ENCODE results near the gene CD46.

Gene CD46

DNA sequence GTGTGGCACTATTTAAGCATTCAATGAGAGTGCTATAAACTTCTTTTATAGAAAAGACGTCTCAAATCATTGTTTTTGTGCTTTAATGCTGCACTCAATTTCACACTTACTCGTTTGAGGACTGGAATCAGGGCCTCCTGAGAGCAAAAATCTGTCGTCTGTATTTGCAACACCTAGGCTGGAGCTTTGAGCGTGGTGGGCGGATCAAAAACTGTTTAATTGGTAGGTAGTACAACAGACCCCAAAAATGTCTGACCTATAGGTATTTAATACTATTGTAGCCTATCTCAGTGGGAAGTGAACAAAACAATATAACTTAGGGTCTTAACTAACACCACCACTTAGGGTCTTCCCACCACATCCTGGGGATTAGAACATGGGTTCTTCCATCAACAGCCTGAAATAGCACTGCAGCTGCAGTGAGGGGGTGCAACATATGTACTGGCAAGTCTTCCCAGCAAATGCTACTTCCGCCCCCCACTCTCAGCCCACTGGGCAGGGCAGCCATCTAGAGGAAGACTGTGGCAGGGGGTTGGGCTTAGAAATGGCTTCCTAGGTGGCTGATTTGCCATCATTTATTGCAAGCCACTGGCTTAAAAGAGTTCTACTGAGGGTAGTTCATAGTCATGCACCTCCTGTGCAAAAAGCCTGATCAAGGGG lies 48.3 kb downstream of the CD46 start:
- DNase-seq: no peak

DNA sequence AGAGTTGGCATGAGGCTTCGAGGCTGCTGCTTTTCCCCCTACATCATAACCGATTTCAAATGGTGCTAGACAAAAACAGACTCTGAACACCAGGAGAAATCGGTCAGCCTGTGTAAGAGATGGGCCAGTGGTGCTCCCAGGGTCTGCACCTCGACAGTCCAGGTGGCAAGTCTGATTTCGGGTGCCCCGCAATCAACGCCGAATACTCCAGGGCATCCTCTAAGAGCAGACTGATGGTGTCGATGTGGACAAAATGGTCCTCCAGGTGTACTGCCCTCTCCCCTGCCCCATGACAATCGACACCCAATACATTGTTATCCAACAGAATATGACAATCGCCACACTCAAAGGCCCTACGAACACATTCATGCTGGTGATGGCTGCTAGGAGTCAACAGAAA lies 50.0 kb downstream of the CD46 start:
- no peak for DNase-seq

DNA sequence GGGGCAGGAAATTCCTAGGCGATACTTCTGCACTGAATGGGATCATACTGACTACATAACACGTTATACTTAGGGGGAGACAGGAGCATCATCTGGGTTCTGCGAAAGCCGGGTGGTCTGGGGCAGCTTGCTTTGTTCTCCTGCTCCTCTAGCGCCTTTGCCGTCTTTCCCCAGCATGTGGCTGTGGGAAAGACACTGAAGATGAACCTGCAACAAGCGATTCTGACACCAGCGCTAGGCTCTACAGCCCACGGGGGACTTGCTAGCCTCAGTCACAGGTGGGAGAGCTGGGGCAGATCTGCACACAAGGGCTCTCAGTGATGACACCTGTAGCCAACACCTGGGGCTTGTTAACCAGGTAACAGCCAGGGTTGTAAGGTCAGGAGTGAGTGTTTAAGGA lies 51.8 kb downstream of the CD46 start:
- no peak for DNase-seq

DNA sequence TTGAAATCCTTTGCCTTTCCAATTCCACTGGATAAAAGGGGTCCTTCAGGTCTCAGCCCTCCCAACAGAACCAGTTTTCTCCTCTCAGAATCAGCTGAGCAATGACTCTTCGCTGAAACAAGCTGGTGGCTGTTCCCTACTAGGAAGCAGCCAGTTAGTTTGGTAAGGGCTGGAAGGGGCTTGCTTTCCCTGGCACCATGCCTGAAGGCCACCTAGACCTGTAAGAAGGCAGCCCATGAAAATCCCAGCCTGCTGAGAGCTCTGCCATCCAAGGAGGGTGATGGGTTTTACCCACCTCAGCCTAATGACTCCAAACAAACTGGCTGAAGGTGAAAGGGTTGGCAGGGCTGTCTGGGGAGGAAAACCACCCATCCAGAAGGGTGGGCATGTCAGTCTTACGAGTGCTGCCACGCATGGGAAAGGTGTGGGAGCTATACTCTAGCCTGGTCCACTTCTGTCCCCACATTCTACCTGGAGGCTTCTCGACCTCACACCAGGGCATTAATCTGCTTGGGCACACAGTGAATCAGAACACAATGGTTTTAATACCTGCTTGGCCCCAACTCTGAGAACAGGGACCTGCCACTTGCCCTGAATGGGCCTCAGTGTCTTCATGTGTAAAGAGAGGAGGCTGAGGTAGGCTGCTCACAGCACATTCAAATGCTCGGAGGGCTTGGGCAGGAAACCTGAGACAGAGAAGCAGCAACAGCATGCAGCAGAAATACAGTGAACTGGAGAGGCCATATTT lies 53.0 kb downstream of the CD46 start:
- no peak for DNase-seq

DNA sequence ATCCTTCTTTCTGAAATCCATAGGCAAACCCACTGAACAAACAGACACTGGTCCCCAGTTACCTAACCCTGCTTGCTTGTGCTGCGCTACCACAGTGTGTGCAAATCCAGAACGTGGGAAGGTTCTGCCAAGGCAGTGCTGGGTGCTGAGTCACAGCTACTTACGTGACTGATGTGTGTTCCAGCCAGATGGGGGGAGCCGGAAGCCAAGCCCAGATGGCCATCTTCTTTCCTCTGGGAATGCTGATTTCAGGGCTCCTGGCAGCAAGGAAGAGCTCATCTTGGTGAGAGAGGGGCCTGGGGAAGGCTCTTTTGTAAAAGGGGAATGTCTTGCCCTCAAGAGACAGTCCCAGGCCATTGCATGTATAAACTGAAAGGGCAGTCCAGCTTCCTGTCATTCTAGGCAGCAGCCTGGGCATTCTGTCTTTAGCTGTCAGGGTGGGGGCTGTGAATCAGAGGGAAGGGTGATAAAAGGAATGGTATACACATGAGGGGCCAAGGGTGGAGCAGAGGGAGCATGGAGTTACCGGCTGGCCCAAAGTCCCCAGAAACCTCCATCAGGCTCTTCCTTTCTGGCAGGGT lies 54.1 kb downstream of the CD46 start:
- DNase-seq: no peak

GRCh38 chr1:207806531-207807325 lies 54.9 kb downstream of the CD46 start:
- DNase-seq: no peak

DNA sequence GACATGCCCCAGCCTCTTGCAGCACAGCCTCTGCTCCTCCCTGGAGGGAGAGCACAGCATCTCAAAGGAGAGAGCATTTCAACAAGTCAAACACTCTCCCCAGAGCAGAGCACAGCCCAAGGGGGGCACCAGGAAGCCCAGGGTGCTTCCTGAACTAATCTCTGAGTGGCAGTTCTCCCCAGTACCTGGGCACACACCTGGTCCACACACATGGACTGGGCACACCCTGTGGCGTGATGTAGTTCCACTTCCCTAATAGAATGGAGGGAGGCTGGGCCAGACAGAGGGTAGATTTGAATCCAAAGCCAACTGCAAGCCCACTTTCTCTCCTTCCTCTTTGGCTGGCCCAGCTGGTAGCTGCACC lies 55.5 kb downstream of the CD46 start:
- no peak for DNase-seq

GRCh38 chr1:207807690-207808321 lies 56.0 kb downstream of the CD46 start:
- no peak for DNase-seq

DNA sequence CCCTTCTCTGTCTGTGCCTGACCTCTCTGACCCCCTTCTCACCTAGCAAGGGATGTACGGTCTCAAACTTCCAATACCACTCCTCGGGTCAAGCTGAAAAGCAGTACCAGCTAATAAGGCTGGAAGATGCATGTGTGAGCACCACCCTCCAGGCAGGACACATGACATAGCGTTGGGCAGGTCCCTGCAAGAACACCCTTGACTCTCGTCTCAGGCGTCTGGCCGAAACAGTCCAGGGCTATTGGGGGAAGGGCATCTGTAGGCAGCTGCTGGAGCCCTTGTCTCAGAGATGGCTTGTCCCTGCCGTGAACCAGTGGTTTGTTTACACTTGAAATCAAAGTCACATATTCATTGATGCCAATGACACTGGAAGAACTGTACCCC lies 56.5 kb downstream of the CD46 start:
- DNase-seq: no peak

- no peak for DNase-seq
Measured at GRCh38 chr1:207808911-207809555, 57.2 kb downstream of the CD46 start.

- no peak for DNase-seq
Measured at GRCh38 chr1:207810173-207810572, 58.3 kb downstream of the CD46 start.

- DNase-seq: no peak
Measured at GRCh38 chr1:207810606-207811295, 58.9 kb downstream of the CD46 start.

DNA sequence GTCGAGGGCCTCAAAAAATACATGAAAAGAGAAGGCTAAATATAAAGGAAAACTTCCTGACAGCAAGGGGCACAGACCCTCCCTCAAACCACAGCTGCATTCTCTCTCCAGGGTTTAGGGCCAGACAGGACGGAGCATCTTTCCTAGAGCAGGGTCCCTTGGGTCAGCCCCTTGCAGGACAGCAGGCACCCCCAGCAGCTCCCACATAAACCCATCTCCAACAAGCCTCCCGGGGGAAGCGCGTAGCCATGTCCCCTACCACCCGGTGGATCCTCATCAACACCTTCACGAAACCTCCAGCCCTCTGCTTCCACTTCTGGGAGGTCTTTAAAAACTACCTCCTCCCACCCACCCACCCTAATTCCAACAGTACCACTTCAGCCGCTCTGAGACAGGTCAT lies 59.5 kb downstream of the CD46 start:
- no peak for DNase-seq

DNA sequence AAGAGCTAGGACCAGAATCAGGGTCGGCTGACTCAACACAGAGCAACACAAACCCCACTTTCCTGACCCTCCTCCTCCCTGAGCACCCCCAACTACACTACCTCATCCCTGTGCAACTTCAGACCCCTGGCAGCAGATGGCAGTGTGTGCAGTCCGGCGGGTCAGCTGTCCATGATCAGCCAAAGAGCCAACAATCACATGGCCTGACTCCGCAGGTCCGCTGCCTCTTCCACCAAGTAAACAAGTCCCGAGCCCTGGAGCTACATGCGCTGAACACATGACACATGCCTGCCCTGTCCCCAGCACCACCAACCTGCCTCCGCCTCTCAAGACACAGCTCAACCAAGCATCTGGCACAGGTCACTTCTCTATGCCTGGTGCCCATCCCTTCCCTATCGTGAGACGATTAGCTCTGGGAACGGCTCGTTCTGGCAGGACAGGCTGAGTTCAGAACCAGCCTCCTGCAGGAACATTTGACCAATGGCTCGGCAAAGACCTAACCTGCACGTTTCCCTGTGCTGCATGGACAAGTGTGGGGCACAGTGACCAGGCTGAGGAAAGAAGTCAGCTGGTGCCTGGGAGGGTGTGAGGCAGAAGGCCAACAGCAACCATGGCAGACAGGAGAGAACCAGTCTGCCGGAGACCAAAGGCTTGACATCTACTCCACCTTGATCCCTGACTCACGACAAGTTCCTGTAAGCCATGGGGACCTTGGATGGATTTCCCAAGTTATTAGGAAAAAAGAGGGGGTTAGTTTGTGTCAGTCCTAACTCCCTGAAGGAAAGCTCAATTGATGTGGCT lies 60.3 kb downstream of the CD46 start:
- DNase-seq: no peak

- DNase-seq: no peak
Measured at GRCh38 chr1:207812778-207813511, 61.1 kb downstream of the CD46 start.

GRCh38 chr1:207813512-207813881 lies 61.6 kb downstream of the CD46 start:
- no peak for DNase-seq

DNA sequence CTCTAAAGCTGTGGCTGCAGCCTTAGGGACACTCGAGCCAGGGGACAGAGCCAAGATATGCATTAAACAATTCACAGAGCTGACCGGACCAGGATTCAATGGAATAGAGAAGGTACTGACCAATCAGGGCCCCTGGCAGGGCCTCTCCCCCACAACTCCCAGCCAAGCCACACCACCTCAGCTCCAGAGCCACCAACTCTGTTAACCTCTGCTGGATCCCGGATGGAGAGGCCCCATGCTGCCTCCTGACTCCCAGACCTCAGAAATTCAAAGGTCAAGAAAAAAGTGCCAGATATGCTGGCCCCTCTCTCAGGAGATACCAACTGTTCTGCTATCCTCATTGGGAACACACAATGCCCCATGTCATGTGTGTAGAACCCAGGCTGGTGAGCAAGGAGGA lies 62.1 kb downstream of the CD46 start:
- no peak for DNase-seq

DNA sequence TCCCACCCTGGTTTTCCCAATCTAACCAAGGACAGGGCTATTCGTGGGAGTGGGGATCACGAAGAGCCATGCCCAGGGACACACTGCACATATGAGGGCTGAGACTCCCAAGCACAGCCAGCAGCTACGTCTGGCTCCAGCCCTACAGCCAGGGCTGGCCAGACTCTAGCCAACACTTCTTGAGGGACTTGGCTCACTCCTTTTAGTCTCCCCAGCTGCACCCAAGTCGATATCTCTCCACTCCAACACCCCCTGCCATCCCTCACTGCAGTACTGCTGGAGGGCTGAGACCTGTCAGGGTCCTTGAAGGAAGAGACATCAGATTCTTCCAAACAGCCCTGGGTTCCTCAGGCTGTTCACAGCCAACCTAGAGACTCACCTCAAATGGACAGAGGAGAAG lies 62.6 kb downstream of the CD46 start:
- no peak for DNase-seq

- DNase-seq: no peak
Measured at GRCh38 chr1:207815466-207815865, 63.6 kb downstream of the CD46 start.

GRCh38 chr1:207815913-207816291 lies 64.0 kb downstream of the CD46 start:
- DNase-seq: no peak

DNA sequence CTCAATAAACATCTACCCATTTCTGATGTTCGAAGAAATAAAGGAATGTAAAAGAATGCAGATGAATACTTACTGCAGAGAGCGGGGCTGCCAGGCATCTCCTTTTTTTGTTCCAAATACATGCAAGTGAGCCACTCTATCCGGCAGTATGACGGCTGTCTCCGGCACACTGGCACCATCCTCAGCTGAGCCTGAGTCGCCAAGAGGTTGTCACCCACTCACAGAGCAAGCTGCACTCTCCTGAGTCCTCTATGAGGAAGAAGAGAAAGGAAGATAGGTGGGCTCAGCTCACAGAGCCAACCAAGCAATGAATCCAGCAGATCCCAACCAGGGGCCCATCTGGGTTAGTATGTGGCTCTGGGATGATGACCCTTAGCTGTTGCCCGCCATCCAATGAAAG lies 65.3 kb downstream of the CD46 start:
- DNase-seq: no peak
